Fibroblast of mammary gland (primary cell): Measurements from ENCODE around the gene CHRNB4.
A peak's percentile ranks its signal among the peaks of the same experiment; 100 is the strongest.

Experiments
- DNase-seq: peaks from one replicate; pipeline ENCODE4 v3.0.0-alpha.2; 2010; ENCODE audit warnings: low read depth
- H3K4me3 ChIP-seq: 2 replicates; pipeline ENCODE4 v1.5.1; 2011; ENCODE audit warnings: low read depth, mild to moderate bottlenecking, low read length, moderate library complexity; ENCODE audit not compliant: control insufficient read depth
- CTCF ChIP-seq: conservative IDR thresholded peaks from 2 replicates; pipeline ENCODE4 v1.5.1; 2011; ENCODE audit warnings: low read depth, low read length, inconsistent platforms; ENCODE audit not compliant: control insufficient read depth, insufficient read depth

Gene CHRNB4

DNA sequence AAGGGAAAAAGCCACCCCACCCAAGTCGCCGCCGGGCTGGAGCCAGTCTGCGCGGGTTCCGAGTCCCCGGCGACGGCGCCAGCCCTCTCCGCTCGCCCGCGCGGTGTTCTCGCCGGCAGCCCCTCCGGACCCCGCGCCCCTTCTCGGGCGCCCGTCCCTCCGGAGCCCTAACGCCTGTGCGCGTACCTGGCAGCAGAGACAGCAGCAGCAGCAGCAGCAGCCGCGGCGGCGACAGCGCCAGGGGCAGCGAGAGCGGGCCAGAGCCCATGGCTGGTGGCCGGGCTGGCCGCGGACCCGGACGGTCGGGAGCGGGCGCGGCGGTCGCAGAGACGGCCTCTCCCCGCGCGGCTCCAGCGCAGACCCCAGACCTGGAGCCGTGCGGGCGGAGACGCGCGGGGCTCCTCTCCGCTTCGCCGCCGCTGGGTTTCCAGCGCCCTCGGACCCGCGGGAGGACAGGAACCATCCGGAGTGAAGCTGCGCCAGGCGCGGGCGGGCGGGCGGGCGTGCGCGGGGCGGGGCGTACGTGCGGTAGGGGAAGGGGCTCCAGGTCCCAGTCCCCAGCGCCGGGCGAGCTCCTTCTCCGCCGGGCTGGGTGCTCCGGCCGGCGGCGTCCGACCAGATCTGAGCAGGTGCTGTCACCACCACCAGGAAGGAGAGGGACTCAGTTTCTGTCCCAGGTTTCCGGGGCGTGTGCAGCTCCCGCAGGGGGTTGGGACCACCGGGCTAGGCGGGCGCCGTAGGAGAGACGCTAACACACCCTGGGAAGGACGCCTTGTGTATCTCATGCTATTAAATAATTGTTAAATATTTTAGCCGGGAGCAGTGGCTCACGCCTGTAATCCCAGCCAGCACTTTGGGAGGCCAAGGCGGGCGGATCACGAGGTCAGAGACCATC is 20.2 kb downstream of the CHRNB4 start, which contains the start of gene CHRNA3:
TSS of gene CHRNA3 (minus strand) at position 470 of the 895 bp plus-strand sequence. CDS start at position 268, 202 bp downstream.
- DNase-seq = no peak
- no peak within 1 kb of the TSS for H3K4me3 ChIP-seq
- no peak for TF ChIP-seq CTCF

DNA sequence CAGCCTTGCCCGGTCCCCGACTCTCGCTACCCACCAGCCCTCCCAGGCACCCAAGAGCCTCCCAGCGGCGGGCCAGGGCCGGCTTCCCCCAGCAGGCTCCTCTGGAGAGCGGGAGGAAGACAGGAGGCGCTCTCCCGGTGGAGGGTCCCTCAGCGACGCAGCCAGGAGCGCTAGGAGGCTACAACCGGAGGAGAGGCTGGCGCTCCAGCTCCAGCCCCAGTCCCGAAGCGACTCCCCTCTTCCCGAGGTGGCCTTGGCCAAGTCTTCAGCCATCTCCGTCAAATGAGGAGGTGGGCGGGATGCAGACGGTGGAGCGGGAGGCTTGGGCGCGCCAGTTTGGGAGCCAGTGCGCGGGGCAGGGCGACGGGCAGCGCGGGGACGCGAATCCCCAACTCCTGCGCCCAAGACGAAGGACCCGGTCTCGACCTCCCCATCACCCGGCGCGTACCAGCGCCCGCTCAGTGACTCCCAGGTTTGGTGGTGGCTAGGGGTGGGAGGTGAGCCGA is 20.9 kb downstream of the CHRNB4 start:
- DNase-seq = no peak
- H3K4me3 ChIP-seq = no peak overlapping the region
- peak; percentile 1 for TF ChIP-seq CTCF

DNA sequence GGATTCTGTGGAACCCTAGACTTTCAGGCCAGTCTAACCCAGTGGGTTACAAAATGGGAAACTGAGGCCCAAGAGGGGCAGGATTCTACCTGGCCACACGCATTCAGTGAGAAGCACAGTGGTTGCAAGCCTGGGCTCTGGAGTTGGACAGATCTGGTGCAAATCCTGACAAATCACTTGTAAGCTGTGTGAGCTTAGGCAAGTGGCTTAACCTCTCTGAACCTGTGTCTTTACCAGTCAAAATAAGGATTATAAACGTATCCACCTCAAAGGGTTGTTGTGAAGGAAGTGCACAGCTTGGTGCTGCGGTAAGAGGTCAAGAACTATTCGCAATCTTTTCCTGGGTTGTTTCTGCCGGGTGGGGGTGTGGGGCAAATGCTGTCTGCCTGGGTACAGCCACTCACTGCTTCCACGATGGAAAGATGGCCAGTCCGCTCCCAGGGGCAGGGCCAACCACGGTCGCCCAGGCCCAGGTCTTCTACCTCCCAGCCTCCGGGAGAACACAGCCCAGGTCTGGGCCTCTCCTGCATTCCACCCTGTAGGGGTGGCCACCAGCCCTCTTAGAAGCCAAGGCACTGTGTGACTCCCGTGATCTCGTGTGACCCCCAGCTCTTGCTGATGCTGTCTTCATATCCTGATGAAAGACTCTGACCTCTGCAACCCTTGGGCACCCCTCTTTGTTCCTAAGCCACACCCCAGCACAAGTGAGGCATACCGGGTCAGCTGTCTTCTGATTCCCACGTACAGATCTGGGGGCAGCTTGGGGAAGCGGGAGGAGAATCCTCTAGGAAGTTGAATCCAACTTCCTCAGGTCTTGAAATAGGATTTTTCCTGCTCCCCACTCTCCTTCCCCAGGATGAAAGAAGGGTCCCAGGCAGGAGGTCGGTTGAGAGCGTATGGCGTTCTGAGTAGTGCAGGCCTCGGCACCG is 21.7 kb downstream of the CHRNB4 start:
- DNase-seq = no peak
- no peak overlapping the region for H3K4me3 ChIP-seq
- TF ChIP-seq CTCF = no peak

DNA sequence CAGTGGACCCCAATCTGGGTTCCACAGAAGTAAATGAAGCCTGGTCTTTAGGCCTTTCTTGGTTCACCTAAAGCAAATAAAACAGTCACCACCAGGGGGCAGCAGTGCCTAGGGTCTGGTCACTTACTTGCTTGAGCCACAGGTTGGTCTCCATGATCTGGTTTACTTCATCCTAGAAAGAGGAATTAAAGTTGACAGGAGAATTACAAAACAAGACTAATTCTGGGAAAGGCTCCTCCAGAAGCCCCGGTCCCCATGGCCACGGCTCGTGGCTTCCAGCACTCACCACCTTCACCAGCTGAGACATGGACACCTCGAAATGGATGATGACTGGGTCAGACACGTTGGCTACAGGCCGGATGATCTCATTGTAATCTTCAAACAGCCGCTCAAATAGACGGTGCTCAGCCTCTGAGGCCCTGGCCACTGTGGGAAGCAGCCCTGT is 22.5 kb downstream of the CHRNB4 start:
- no peak overlapping the region for H3K4me3 ChIP-seq
- peak; percentile 80 for TF ChIP-seq CTCF
- DNase-seq = peak; percentile 95

- H3K4me3 ChIP-seq = no peak overlapping the region
- no peak for DNase-seq
- no peak for TF ChIP-seq CTCF
These were observed 22.9 kb downstream of the CHRNB4 start for GRCh38 chr15:78618064-78618463.

- TF ChIP-seq CTCF = no peak
- H3K4me3 ChIP-seq = no peak overlapping the region
- DNase-seq = no peak
These were observed 23.5 kb downstream of the CHRNB4 start for GRCh38 chr15:78617516-78617915.
